K562 treated with DMSO at 1 percent for 48 hours (cell line): ENCODE measurements around the gene SUGCT. TPM values are rescaled to one million over a fixed set of nuclear protein-coding genes. Genes with fewer than 3 reads are reported as not detected.

ENCODE experiments used
- total RNA-seq: library from RNA; unstranded; fragments of 300-600 nt; gene quantifications from 2 replicates; pipeline ENCODE4 v1.2.3, GENCODE V29; 2022; ENCODE audit warnings: low replicate concordance; ENCODE audit errors: extremely low read depth

The SUGCT gene
- total RNA-seq: not detected in 2 replicates

GRCh38 chr7:40134428-40135316 is at the start of gene SUGCT, which contains the start of gene MPLKIP:
SUGCT (plus strand) TSS chr7:40135005.
MPLKIP (minus strand) TSS chr7:40134622; CDS start chr7:40134567, 55 bp downstream.

Other genes starting within 250 kb of the SUGCT start
- not detected in 2 replicates for gene CDK13, start 184.7 kb upstream of the SUGCT start, total RNA-seq
- gene MPLKIP, start 383 bp upstream of the SUGCT start, total RNA-seq: not detected in 2 replicates